Epidermal melanocyte (primary cell): ENCODE results near the gene ASCC3.
"Not testable (repeated sequence)": the region's sequence is repeated elsewhere in the genome, so short reads cannot be mapped to it uniquely, and the experiment has no call there.

Experiments used
- DNase-seq: peaks from one replicate; pipeline ENCODE4 v3.0.0; 2011; ENCODE audit warnings: low spot score; ENCODE audit not compliant: insufficient read length

ASCC3 gene

DNA sequence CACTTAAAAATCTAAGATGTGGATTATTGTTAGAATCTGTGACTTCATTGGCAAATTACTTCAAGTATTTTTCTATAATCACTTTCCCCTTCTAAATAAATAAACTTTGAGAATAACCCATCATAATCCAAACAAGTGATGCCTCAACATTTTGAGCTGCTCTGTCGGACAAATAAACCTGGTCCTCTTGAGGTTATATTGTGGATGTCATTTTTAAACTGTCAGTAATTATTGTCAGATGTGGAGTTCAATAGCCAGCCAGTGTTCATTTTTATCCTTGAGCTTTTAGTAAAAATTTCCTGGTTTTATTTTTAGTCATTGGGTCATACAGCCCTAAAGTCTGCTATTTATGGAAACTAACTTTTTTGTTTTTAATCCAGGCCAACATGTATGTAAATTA is 9.5 kb upstream of the ASCC3 start:
- DNase-seq: not testable (repeated sequence)

GRCh38 chr6:100889351-100889750 is 8.2 kb upstream of the ASCC3 start:
- no peak for DNase-seq

GRCh38 chr6:100886076-100886475 is 4.9 kb upstream of the ASCC3 start:
- DNase-seq: no peak

DNA sequence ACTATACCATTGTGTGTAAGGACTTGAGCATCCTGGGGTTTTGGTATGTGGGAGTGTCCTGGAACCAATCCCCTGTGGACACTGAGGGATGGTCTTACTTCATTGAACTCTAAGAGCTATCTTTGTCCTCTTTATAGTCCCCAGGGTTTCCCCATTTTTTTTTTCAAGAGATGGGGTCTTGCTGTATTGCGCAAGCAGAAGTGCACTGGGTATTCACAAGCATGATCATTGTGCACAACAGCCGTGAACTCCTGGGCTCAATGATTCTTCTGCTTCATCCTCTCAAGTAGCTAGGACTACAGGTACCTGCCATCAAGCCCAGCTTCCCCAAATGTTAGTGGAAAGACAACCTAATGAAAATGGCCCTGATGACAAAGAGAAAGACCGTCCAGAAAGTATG is 2.2 kb upstream of the ASCC3 start:
- DNase-seq: no peak

DNA sequence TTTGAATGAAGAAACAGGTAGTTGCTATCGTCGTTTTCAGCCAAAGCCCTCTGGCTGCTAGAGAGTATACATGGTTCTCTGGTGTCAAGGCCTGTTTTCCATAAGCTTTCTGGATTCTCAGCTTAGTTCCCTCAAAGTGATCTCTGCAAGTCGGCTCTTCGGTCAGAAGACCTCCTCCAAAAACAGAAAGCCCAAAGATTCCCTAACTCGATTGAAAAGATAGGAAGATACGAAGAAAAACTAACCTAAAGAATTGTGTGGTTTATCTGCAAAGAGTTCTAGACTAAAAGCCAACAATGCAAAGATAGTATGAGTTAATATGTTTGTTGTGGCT is 545 bp upstream of the ASCC3 start:
- DNase-seq: no peak

- DNase-seq: no peak
Measured at GRCh38 chr6:100880149-100880852, 828 bp downstream of the ASCC3 start.

GRCh38 chr6:100879317-100879716 is 1.8 kb downstream of the ASCC3 start:
- no peak for DNase-seq

DNA sequence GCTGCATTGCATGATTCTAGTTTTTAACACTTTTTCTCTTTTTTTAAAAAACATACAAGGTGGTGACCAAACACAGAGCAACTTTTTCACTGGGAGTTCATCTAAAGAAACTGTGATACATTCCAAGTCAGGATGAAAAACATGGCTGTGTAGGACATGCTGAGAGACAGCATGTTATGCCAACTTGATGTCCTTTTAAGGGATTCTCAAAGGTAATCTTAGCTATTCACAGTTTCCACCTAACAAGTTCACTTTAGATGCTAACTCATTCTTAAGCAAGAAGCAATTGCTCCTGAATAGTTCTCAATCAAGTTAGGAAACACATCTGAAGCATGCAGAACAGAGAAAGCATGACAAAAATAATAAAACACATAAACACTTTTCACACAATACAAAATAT is 3.3 kb downstream of the ASCC3 start:
- DNase-seq: no peak

GRCh38 chr6:100876251-100876650 is 4.9 kb downstream of the ASCC3 start:
- DNase-seq: no peak

- no peak for DNase-seq
Measured at GRCh38 chr6:100865525-100865924, 15.6 kb downstream of the ASCC3 start.

- DNase-seq: no peak
Measured at GRCh38 chr6:100862063-100862462, 19.1 kb downstream of the ASCC3 start.

GRCh38 chr6:100856146-100856545 is 25.0 kb downstream of the ASCC3 start:
- DNase-seq: no peak

DNA sequence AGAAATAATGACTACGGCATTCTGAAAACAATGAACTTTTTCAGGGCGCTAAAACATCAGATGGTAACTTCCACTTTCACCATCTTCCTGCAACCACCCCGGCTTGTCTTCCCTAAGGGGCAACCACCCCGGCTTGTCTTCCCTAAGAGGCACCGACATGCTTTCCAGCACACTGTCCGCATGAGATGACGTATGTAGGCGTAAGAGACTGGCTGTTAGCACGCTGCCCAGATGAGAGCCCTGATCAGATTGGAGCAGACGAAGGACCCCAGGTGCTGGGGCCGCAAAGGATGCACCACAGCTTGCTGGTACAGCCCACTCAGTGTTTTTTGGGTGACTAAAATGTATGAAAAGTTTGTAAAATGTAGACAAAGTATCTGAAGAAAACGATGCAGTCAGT is 29.3 kb downstream of the ASCC3 start:
- no peak for DNase-seq

GRCh38 chr6:100850174-100850573 is 31.0 kb downstream of the ASCC3 start:
- no peak for DNase-seq

DNA sequence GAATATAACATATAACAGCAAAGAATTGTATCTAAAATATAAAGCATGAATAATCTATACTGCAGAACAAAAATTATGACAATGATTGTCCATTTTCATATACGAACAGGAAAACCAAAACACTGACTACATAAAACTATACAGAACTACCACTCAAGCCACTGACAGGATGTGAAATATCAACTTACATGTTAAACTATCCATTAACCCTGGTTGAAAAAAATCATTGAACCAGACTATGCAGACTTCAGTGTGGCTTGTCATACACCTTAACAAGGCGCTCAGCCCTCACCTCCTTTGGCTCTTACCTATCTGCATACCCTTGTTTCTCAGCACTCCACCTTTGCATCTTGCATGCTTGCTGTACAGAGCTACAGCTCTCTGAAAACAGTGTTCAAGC is 34.9 kb downstream of the ASCC3 start:
- DNase-seq: no peak

- DNase-seq: no peak
Measured at GRCh38 chr6:100845676-100846075, 35.5 kb downstream of the ASCC3 start.

DNA sequence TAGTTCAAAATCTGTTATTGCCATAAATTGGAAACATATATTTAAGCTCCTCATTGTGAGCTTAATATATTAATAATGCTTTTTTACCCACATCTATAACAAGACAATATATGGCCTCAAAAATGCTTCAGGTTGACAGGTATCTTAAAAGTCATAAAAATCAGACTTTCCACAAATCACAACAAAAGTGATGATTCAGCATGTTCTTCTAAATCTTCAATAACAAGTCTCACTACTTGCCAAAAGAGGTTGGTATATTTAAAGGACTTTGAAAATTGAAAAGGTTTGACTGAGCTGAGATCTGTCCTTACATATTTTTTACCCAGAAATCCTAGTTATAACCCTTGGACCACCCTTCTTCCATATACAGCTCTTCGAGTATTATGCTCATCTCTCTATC is 41.7 kb downstream of the ASCC3 start:
- DNase-seq: no peak

- DNase-seq: no peak
Measured at GRCh38 chr6:100838011-100838410, 43.1 kb downstream of the ASCC3 start.

DNA sequence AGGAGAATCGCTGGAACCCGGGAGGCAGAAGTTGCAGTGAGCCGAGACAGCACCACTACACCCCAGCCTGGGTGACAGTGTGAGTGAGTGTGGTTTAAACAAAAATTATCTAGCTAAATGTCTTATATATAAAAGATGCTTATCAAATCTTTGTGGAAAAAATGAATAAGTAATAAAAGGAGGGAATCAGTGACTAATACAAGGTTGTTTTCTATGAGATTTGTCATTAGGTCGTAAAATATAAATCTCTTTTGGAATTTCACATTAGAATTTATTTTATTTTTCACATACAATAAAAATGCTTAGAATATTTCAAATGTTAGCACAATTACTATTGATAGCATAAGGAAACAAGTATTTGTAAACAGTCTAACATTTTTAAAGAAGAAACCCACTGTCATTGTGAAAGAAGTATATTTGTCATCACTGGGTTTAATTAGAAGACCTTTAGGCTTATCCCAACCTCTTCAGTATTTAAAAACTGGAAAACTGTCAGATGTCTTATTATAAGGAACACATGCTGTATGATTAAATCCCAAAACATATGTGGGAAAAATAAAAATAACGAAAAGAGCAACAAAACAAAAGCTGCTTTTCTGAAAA is 47.1 kb downstream of the ASCC3 start:
- no peak for DNase-seq

GRCh38 chr6:100829077-100829595 is 52.0 kb downstream of the ASCC3 start:
- not testable (repeated sequence) for DNase-seq

- DNase-seq: no peak
Measured at GRCh38 chr6:100823041-100823440, 58.1 kb downstream of the ASCC3 start.

DNA sequence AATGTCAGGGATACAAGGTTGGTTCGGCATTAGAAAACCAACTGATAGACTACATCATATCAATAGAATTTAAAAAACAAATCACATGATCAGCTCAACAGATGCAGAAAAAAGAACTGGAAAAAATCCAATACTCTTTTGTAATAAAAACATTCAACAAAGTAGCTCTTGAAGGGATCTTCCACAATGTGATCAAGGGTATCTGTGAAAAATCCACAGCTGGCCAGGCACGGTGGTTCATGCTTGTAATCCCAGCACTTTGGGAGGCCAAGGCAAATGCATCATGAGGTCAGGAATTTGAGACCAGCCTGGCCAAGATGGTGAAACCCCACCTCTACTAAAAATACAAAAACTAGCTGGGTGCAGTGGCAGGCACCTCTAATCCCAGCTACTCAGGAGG is 63.1 kb downstream of the ASCC3 start:
- DNase-seq: no peak

DNA sequence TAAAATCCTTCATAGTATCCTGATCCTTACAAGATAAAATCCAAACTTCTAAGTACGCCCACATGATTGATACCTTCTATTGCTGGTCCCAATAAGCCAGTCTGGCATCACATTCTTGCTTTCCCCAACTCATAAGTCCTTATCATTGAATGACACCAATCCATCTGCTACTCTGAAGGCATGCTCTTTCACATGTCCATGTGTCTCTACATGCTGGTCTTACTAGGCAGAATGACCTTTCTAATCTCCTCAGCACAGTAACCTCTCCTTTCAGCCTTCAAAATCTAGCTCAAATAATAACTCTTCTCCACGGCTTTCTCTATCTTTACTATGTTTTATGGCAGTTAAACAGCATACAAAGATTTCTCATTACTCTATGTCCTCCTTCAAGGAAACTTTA is 71.1 kb downstream of the ASCC3 start:
- no peak for DNase-seq
